HTERT RPE-1 (cell line): ENCODE data around the gene KLC4.

ENCODE experiments used
- in situ Hi-C: fragments of 300-500 bp; cut with MboI; formaldehyde crosslinking; loops from 4 replicates; pipeline ENCODE4 v1.14.3; 2020; ENCODE audit warnings: low sequenced_read_pairs

Gene KLC4

GRCh38 chr6:43059168-43060033 is at the start of gene KLC4, which contains the start of gene MRPL2:
KLC4 (plus strand) TSS chr6:43059631; CDS start chr6:43061336, 1,705 bp downstream.
MRPL2 (minus strand) TSS chr6:43059434; CDS start chr6:43059381, 53 bp downstream.
- in situ Hi-C loops = no loop called here

- in situ Hi-C loops = no loop called here
Observed at GRCh38 chr6:43011207-43011606, 48.2 kb upstream of the KLC4 start.

GRCh38 chr6:43012364-43012763 is 47.1 kb upstream of the KLC4 start:
- in situ Hi-C loops = no loop called here

GRCh38 chr6:43013097-43013842 is 46.2 kb upstream of the KLC4 start:
- in situ Hi-C loops = no loop called here

- in situ Hi-C loops = no loop called here
Observed at GRCh38 chr6:43013843-43014433, 45.5 kb upstream of the KLC4 start, which contains the start of the genes KLHDC3 and MEA1. KLHDC3 (plus strand) TSS chr6:43014249; CDS start chr6:43017193, 2,944 bp downstream. MEA1 (minus strand) TSS chr6:43013946; CDS start chr6:43013813, 133 bp downstream.

- in situ Hi-C loops = no loop called here
Observed at GRCh38 chr6:43014434-43014909, 45.0 kb upstream of the KLC4 start.

GRCh38 chr6:43016176-43016942 is 43.1 kb upstream of the KLC4 start:
- in situ Hi-C loops = no loop called here

GRCh38 chr6:43016943-43017334 is 42.5 kb upstream of the KLC4 start:
- in situ Hi-C loops = no loop called here

- in situ Hi-C loops = no loop called here
Observed at GRCh38 chr6:43019152-43019551, 40.3 kb upstream of the KLC4 start.

- in situ Hi-C loops = no loop called here
Observed at GRCh38 chr6:43020052-43020705, 39.3 kb upstream of the KLC4 start.

- in situ Hi-C loops = no loop called here
Observed at GRCh38 chr6:43020847-43021246, 38.6 kb upstream of the KLC4 start.

- in situ Hi-C loops = no loop called here
Observed at GRCh38 chr6:43021270-43022047, 38.0 kb upstream of the KLC4 start, which contains the start of gene RRP36. RRP36 (plus strand) TSS chr6:43021623; CDS start chr6:43021655, 32 bp downstream.

GRCh38 chr6:43024436-43024835 is 35.0 kb upstream of the KLC4 start:
- in situ Hi-C loops = no loop called here

- in situ Hi-C loops = no loop called here
Observed at GRCh38 chr6:43026365-43026764, 33.1 kb upstream of the KLC4 start.

GRCh38 chr6:43029120-43029519 is 30.3 kb upstream of the KLC4 start:
- in situ Hi-C loops = no loop called here

GRCh38 chr6:43032326-43032725 is 27.1 kb upstream of the KLC4 start:
- in situ Hi-C loops = no loop called here

GRCh38 chr6:43033496-43034189 is 25.8 kb upstream of the KLC4 start:
- in situ Hi-C loops = no loop called here

- in situ Hi-C loops = no loop called here
Observed at GRCh38 chr6:43034190-43034525, 25.3 kb upstream of the KLC4 start.
